Measurements from ENCODE around the gene TENM3. TPM values are rescaled to one million over a fixed set of nuclear protein-coding genes. Genes with fewer than 3 reads are reported as not detected.

Gene TENM3
- total and polyA plus RNA-seq, 2 of the 8 experiments (the other 6 are each of a cell fraction or from before 2014, with no cell fraction given): 36.9 to 69.3 TPM

GRCh38 chr4:182560358-182560757, 317.2 kb downstream of the TENM3 start (continued):
- TF ChIP-seq CTBP2 (IDR thresholded peaks at IDR 0.05; ENCODE audit: borderline replicate concordance, insufficient read depth, insufficient read length, low read length): peak; percentile 68
- 0 out of 4 replicates have a peak, but pooled peaks of 1 of the 2 experiments have one; percentile 44 for TF ChIP-seq SIN3A (conservative IDR thresholded peaks at IDR 0.05 in 1 of 2, IDR thresholded peaks at IDR 0.05 in 1 of 2; ENCODE audit: low read depth in 1 of 2, low read length in 2 of 2)
- TF ChIP-seq JUND (IDR thresholded peaks at IDR 0.05; ENCODE audit: low read length): 0 out of 2 replicates have a peak, but pooled peaks have one; percentile 42
- peak; percentile 96 for TF ChIP-seq NANOG (IDR thresholded peaks at IDR 0.05; ENCODE audit: insufficient read depth, low read depth, low read length, poor library complexity, severe bottlenecking)
- no peak for TF ChIP-seq FOSL1 (IDR thresholded peaks at IDR 0.05; ENCODE audit: insufficient read depth, low read depth, low read length)
- TF ChIP-seq GTF2F1 (IDR thresholded peaks at IDR 0.05; ENCODE audit: borderline replicate concordance, low read depth, low read length): no peak
- TF ChIP-seq SRF (IDR thresholded peaks at IDR 0.05; ENCODE audit: low read depth, low read length): no peak
- TF ChIP-seq RFX5 (IDR thresholded peaks at IDR 0.05; ENCODE audit: borderline replicate concordance, low read depth, low read length): no peak
- no peak for TF ChIP-seq SUZ12 (IDR thresholded peaks at IDR 0.05; ENCODE audit: low read length)
- no peak for TF ChIP-seq SIRT6 (IDR thresholded peaks at IDR 0.05; ENCODE audit: low read length)
- peak; percentile 38 for TF ChIP-seq ASH2L (IDR thresholded peaks at IDR 0.05; ENCODE audit: low read length)
- TF ChIP-seq POU5F1 (IDR thresholded peaks at IDR 0.05; ENCODE audit: low read depth, low read length): no peak
- peak; percentile 46; the same call in 1 of the 2 replicates for TF ChIP-seq TEAD4 (IDR thresholded peaks at IDR 0.05; ENCODE audit: low read depth, low read length)
- TF ChIP-seq RNF2 (IDR thresholded peaks at IDR 0.05; ENCODE audit: borderline replicate concordance, low read depth, low read length, missing control alignments, poor library complexity, severe bottlenecking): no peak
- TF ChIP-seq CREB1 (IDR thresholded peaks at IDR 0.05): no peak
- no peak for TF ChIP-seq NRF1 (IDR thresholded peaks at IDR 0.05; ENCODE audit: low read depth, low read length)
